Spleen (tissue), 11 donors: ENCODE measurements around the gene STXBP5L. TPM values are rescaled to one million over a fixed set of nuclear protein-coding genes. Genes with fewer than 3 reads are reported as not detected.

Experiments used
- DNase-seq: peaks from one replicate; pipeline ENCODE4 v3.0.0-alpha.2; 2020
- H3K27ac ChIP-seq, 8 donors: fragments of 200-600 bp; sonication (generic) in 7 of 8; 1 replicate in 4 of 8; 2 replicates in 4 of 8; pipeline versions ENCODE4 v1.5.0 to v1.8.0; 2016 to 2021; ENCODE audit warnings: inconsistent platforms in 4 of 8, mild to moderate bottlenecking in 4 of 8, moderate library complexity in 1 of 8
- H3K27me3 ChIP-seq, 7 donors: fragments of 200-600 bp; sonication (generic) in 6 of 7; replicated peaks in 1 of 7; 1 replicate in 4 of 7; 2 replicates in 3 of 7; pipeline versions ENCODE4 v1.5.0 to v1.8.0; 2016 to 2021; ENCODE audit warnings: inconsistent platforms in 3 of 7, mild to moderate bottlenecking in 1 of 7
- H3K36me3 ChIP-seq, 6 donors: fragments of 200-600 bp; sonication (generic) in 5 of 6; 1 replicate in 4 of 6; 2 replicates in 2 of 6; pipeline versions ENCODE4 v1.5.0 to v1.8.0; 2016 to 2021; ENCODE audit warnings: inconsistent platforms in 2 of 6
- H3K4me1 ChIP-seq, 6 donors: fragments of 200-600 bp; sonication (generic) in 5 of 6; 1 replicate in 3 of 6; 2 replicates in 3 of 6; pipeline versions ENCODE4 v1.5.0 to v1.8.0; 2016 to 2021; ENCODE audit warnings: inconsistent platforms in 3 of 6
- H3K4me3 ChIP-seq, 8 donors: fragments of 200-600 bp; sonication (generic) in 7 of 8; 1 replicate in 4 of 8; 2 replicates in 4 of 8; pipeline versions ENCODE4 v1.5.0 to v1.8.0; 2016 to 2021; ENCODE audit warnings: inconsistent platforms in 4 of 8, mild to moderate bottlenecking in 4 of 8, moderate library complexity in 2 of 8
- H3K9me3 ChIP-seq, 8 donors: fragments of 200-600 bp; sonication (generic) in 7 of 8; 1 replicate in 4 of 8; 2 replicates in 4 of 8; pipeline versions ENCODE4 v1.5.0 to v1.8.0; 2016 to 2021; ENCODE audit warnings: inconsistent platforms in 4 of 8
- CTCF ChIP-seq, 11 experiments: fragments of 200-600 bp in 7 of 11; fragments of 450-650 bp in 4 of 11; sonication (generic) in 4 of 11; IDR thresholded peaks in 8 of 11; conservative IDR thresholded peaks in 3 of 11; 1 replicate in 7 of 11; 2 replicates in 4 of 11; pipeline versions ENCODE4 v1.4.0 to v1.8.0; 2016 to 2021; ENCODE audit warnings: antibody characterized with exemption in 11 of 11, inconsistent platforms in 4 of 11, mild to moderate bottlenecking in 1 of 11
- POLR2A ChIP-seq, 3 donors: fragments of 450-650 bp; IDR thresholded peaks; one replicate each; pipeline ENCODE4 v1.5.1; 2017; ENCODE audit warnings: antibody characterized with exemption in 3 of 3, mild to moderate bottlenecking in 1 of 3
- POLR2AphosphoS5 ChIP-seq, 3 donors: sonication (generic); formaldehyde crosslinking; IDR thresholded peaks; one replicate each; pipeline ENCODE4 v1.5.1; 2017; ENCODE audit warnings: antibody characterized with exemption in 3 of 3
- WGBS, 5 donors: extraction: QIAGEN DNeasy Blood & Tissue Kit in 3 of 5; methylation state at CpG; one replicate each; pipeline versions ENCODE4 v1.1.5 to v1.1.7; 2013 to 2018; 5-methylcytosine and 5-hydroxymethylcytosine counted together
- intact Hi-C: fragments of 100-400 bp; cut with DNase I; formaldehyde crosslinking; loops from one replicate; pipeline ENCODE4 v1.15.0; 2023; ENCODE audit warnings: low total_unique reads
- polyA plus RNA-seq, 3 donors: library from polyadenylated mRNA; stranded (reverse); fragments of 200-250 nt; gene quantifications; one replicate each; pipeline ENCODE4 v1.2.1, GENCODE V29; 2013
- total RNA-seq, 7 donors: library from RNA; depleted of rRNA in 3 of 7; stranded (reverse); fragments of >200 nt in 3 of 7; fragmentation: NEBNext Ultra II Directional in 4 of 7; extraction: Animal tissue kit (Norgen Biotek cat#: 25700) in 4 of 7; gene quantifications; one replicate each; pipeline versions ENCODE4 v1.1.0 to v1.2.1, GENCODE V29; 2016 to 2021
- donor health status: healthy with polysubstance abuse.
- donor health status: DM: no; HTN: no; CAD: no; lungs with moderate emphysema.
- donor health status: DM: no; HTN: no; CAD: no.
- donor health status: Bipolar disorder and iron deficiency.
- donor health status: healthy.
- donor health status: DM: no; HTN: no; CAD: no.
- donor health status: DM: yes; HTN: yes; CAD: no.

Gene STXBP5L
- total and polyA plus RNA-seq, 10 donors: 0.32 to 0.34 TPM; not detected in 8

DNA sequence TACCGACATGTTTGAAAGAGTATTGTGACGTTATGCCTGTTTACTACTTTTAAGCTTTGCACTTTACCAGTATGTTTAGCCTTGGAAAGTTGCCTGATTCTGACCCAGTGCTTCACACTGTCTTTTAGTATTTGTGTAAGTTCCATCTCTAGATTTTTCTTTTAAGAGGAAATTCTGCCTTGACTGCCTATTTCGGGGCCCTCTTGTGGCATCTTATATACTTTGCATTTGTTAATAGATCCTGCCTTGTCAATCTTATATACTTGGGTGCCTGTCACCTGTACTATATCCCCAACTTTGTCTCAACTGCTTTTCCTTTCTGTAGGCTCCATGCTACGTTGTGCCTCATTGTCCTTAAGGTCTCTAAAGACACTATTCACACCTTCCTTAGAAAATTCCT, 244.6 kb downstream of the STXBP5L start:
- Histone ChIP-seq H3K36me3 (no peaks in the 10 kb centered on the region), H3K9me3 (peaks cover 0 to 19% (median 15%) of the 10 kb centered on the region in 8 donors), H3K27me3 (no peaks in the 10 kb centered on the region), H3K27ac (no peak overlapping the region), H3K4me3 (no peak overlapping the region), H3K4me1 (no peaks in the 10 kb centered on the region)
- intact Hi-C loops: no loop called here
- DNase-seq: no peak
- WGBS, 5 donors: 68 to 85% (median 69%) methylated on average over 4 of the region's 4 CpGs
- no peak for TF ChIP-seq POLR2A (IDR thresholded peaks at IDR 0.05)
- TF ChIP-seq CTCF (IDR thresholded peaks at IDR 0.05 in 8 of 11, conservative IDR thresholded peaks at IDR 0.05 in 3 of 11): no peak
- no peak for TF ChIP-seq POLR2AphosphoS5 (IDR thresholded peaks at IDR 0.05)

GRCh38 chr3:121153851-121154250, 245.8 kb downstream of the STXBP5L start:
- Histone ChIP-seq H3K36me3 (no peaks in the 10 kb centered on the region), H3K4me1 (no peaks in the 10 kb centered on the region), H3K27ac (no peak overlapping the region), H3K9me3 (peaks cover 0 to 6% (median 4%) of the 10 kb centered on the region in 8 donors), H3K27me3 (no peaks in the 10 kb centered on the region), H3K4me3 (no peak overlapping the region)
- DNase-seq: no peak
- intact Hi-C loops: no loop called here
- 1 to 11% (median 8%) methylated on average over 1 of the region's 1 CpG for WGBS, 5 donors
- TF ChIP-seq POLR2AphosphoS5 (IDR thresholded peaks at IDR 0.05): no peak
- TF ChIP-seq POLR2A (IDR thresholded peaks at IDR 0.05): no peak
- no peak for TF ChIP-seq CTCF (IDR thresholded peaks at IDR 0.05 in 8 of 11, conservative IDR thresholded peaks at IDR 0.05 in 3 of 11)

DNA sequence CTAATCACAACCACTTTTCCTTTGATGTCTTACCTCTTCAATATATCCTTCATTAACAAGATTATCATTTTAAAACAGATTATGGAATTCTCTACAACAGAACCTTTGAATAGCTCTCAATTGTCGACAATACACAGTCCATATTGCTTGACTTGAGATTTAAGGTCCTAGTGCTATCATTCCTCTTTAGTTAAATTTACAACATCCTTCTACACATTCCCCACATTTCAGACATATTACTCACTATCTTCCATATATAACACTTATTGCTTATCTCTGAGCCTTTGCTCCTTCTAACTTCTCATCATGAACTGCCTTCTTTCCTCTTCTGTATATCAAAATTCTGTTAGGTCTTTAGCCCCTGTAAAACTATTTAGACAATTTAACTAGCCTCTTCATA, 247.0 kb downstream of the STXBP5L start:
- TF ChIP-seq POLR2AphosphoS5 (IDR thresholded peaks at IDR 0.05) (no peak), POLR2A (IDR thresholded peaks at IDR 0.05) (no peak), CTCF (IDR thresholded peaks at IDR 0.05 in 8 of 11, conservative IDR thresholded peaks at IDR 0.05 in 3 of 11) (no peak)
- Histone ChIP-seq H3K9me3 (no peaks in the 10 kb centered on the region), H3K4me3 (no peak overlapping the region), H3K4me1 (no peaks in the 10 kb centered on the region), H3K27ac (no peak overlapping the region), H3K27me3 (no peaks in the 10 kb centered on the region), H3K36me3 (no peaks in the 10 kb centered on the region)
- intact Hi-C loops: no loop called here
- DNase-seq: no peak
- WGBS, 5 donors: 72 to 84% (median 78%) methylated on average over 1 of the region's 1 CpG

DNA sequence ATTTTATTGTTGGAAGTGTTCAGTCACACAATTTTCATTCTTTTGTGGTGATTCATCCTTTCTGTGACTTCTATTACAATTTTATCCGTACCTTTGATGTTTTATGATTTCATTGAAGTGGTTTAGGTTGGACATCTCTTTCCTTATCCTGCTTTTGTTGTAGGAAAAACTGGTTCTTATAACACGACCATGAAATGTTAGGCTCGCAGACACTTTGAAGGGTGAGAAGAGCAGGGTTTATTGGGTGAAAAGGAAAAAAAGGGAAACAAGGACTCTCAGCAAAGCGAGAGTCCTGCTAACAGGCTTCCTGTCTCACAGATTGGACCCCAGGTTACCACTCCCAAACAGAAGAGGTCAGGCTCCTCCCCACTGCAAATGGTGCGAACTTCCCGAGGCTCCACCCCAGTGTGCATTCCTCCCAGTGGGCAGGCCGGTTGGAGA, 257.4 kb downstream of the STXBP5L start:
- 53 to 81% (median 72%) methylated on average over 7 of the region's 7 CpGs for WGBS, 5 donors
- H3K27me3 ChIP-seq: no peaks in the 10 kb centered on the region
- no peaks in the 10 kb centered on the region for H3K36me3 ChIP-seq
- DNase-seq: no peak
- TF ChIP-seq POLR2AphosphoS5 (IDR thresholded peaks at IDR 0.05): no peak
- no peak for TF ChIP-seq POLR2A (IDR thresholded peaks at IDR 0.05)
- no peak for TF ChIP-seq CTCF (IDR thresholded peaks at IDR 0.05 in 8 of 11, conservative IDR thresholded peaks at IDR 0.05 in 3 of 11)
- no peak overlapping the region for H3K27ac ChIP-seq
- intact Hi-C loops: no loop called here
- H3K9me3 ChIP-seq: peaks cover 0 to 17% (median 2%) of the 10 kb centered on the region in 8 donors
- H3K4me3 ChIP-seq: no peak overlapping the region
- H3K4me1 ChIP-seq: no peaks in the 10 kb centered on the region
